H9 (cell line): ENCODE measurements around the gene AXIN2. TPM values are rescaled to one million over a fixed set of nuclear protein-coding genes. Genes with fewer than 3 reads are reported as not detected.

Source experiments
- DNase-seq: peaks from one replicate; pipeline ENCODE4 v3.0.0-alpha.2; 2017
- H2AFZ ChIP-seq: one replicate; pipeline ENCODE4 v1.6.1; 2013; ENCODE audit warnings: mild to moderate bottlenecking, low read length, control low read depth, moderate library complexity
- H2AK5ac ChIP-seq: 2 replicates; pipeline ENCODE4 v1.6.1; 2013; ENCODE audit warnings: low read length, control low read depth, mixed read lengths; ENCODE audit not compliant: insufficient read length
- H2BK120ac ChIP-seq: one replicate; pipeline ENCODE4 v1.6.1; 2013; ENCODE audit warnings: low read depth, mild to moderate bottlenecking, low read length, control low read depth, inconsistent platforms; ENCODE audit not compliant: poor library complexity, severe bottlenecking
- H2BK12ac ChIP-seq: 2 replicates; pipeline ENCODE4 v1.6.1; 2013; ENCODE audit warnings: low read length, control low read depth, mixed read lengths, low read depth; ENCODE audit not compliant: insufficient read length
- H2BK15ac ChIP-seq: 2 replicates; pipeline ENCODE4 v1.6.1; 2013; ENCODE audit warnings: low read depth, low read length, control low read depth
- H2BK20ac ChIP-seq: one replicate; pipeline ENCODE4 v1.6.1; 2013; ENCODE audit warnings: low read depth, mild to moderate bottlenecking, low read length, control low read depth, inconsistent platforms; ENCODE audit not compliant: poor library complexity, severe bottlenecking
- H2BK5ac ChIP-seq: 2 replicates; pipeline ENCODE4 v1.6.1; 2013; ENCODE audit warnings: low read length, control low read depth, mixed read lengths; ENCODE audit not compliant: insufficient read length
- H3K14ac ChIP-seq: 2 replicates; pipeline ENCODE4 v1.6.1; 2013; ENCODE audit warnings: low read length, control low read depth; ENCODE audit not compliant: insufficient read depth
- H3K18ac ChIP-seq: 2 replicates; pipeline ENCODE4 v1.6.1; 2013; ENCODE audit warnings: low read depth, mild to moderate bottlenecking, mixed read lengths, low read length, control low read depth; ENCODE audit not compliant: insufficient read length
- H3K23ac ChIP-seq: 2 replicates; pipeline ENCODE4 v1.6.1; 2013; ENCODE audit warnings: low read length, control low read depth, mixed read lengths, low read depth; ENCODE audit not compliant: insufficient read length
- H3K23me2 ChIP-seq: 2 replicates; pipeline ENCODE4 v1.6.1; 2013; ENCODE audit warnings: low read depth, mild to moderate bottlenecking, mixed read lengths, low read length, control low read depth; ENCODE audit not compliant: insufficient read length, poor library complexity, severe bottlenecking
- H3K27ac ChIP-seq: 2 replicates; pipeline ENCODE4 v1.5.1; 2013; ENCODE audit warnings: low read length, control low read depth, mixed read lengths, low read depth; ENCODE audit not compliant: insufficient read length
- H3K27me3 ChIP-seq: 2 replicates; pipeline ENCODE4 v1.6.1; 2013; ENCODE audit warnings: low read length, control low read depth, inconsistent platforms; ENCODE audit not compliant: insufficient read depth
- H3K4ac ChIP-seq: 2 replicates; pipeline ENCODE4 v1.6.1; 2013; ENCODE audit warnings: low read depth, mild to moderate bottlenecking, control low read depth, inconsistent platforms, low read length, moderate library complexity
- H3K4me1 ChIP-seq: 2 replicates; pipeline ENCODE4 v1.6.1; 2013; ENCODE audit warnings: low read length, control low read depth, inconsistent platforms; ENCODE audit not compliant: insufficient read depth
- H3K4me2 ChIP-seq: 2 replicates; pipeline ENCODE4 v1.6.1; 2013; ENCODE audit warnings: low read length, control low read depth, mixed read lengths; ENCODE audit not compliant: insufficient read length, insufficient read depth
- H3K56ac ChIP-seq: 2 replicates; pipeline ENCODE4 v1.6.1; 2013; ENCODE audit warnings: low read depth, mild to moderate bottlenecking, mixed read lengths, low read length, control low read depth; ENCODE audit not compliant: insufficient read length
- H3K79me1 ChIP-seq: 2 replicates; pipeline ENCODE4 v1.6.1; 2013; ENCODE audit warnings: low read depth, mild to moderate bottlenecking, moderate library complexity, low read length, control low read depth, inconsistent platforms; ENCODE audit not compliant: insufficient read depth, poor library complexity, severe bottlenecking
- H3K79me2 ChIP-seq: 2 replicates; pipeline ENCODE4 v1.6.1; 2013; ENCODE audit warnings: low read length, control low read depth, inconsistent platforms; ENCODE audit not compliant: insufficient read depth
- H3K9ac ChIP-seq: 2 replicates; pipeline ENCODE4 v1.6.1; 2013; ENCODE audit warnings: low read length, control low read depth, mixed read lengths; ENCODE audit not compliant: insufficient read length; ENCODE audit errors: extremely low read depth
- H3K9me3 ChIP-seq: one replicate; pipeline ENCODE4 v1.6.1; 2013; ENCODE audit warnings: low read depth, low read length, inconsistent platforms; ENCODE audit not compliant: control insufficient read depth
- H3T11ph ChIP-seq: one replicate; pipeline ENCODE4 v1.6.1; 2013; ENCODE audit warnings: mild to moderate bottlenecking, low read length, control low read depth, inconsistent platforms
- H4K20me1 ChIP-seq: one replicate; pipeline ENCODE4 v1.6.1; 2013; ENCODE audit not compliant: control insufficient read depth, insufficient read length, insufficient read depth
- H4K5ac ChIP-seq: 2 replicates; pipeline ENCODE4 v1.6.1; 2013; ENCODE audit warnings: low read depth, mild to moderate bottlenecking, mixed read lengths, low read length, control low read depth; ENCODE audit not compliant: insufficient read length
- H4K8ac ChIP-seq: replicated peaks from 2 replicates; pipeline ENCODE4 v1.6.1; 2013; ENCODE audit warnings: low read length, control low read depth, mixed read lengths, low read depth; ENCODE audit not compliant: insufficient read length
- H4K91ac ChIP-seq: 2 replicates; pipeline ENCODE4 v1.6.1; 2013; ENCODE audit warnings: low read depth, mild to moderate bottlenecking, moderate library complexity, mixed read lengths, low read length, control low read depth; ENCODE audit not compliant: insufficient read length
- H3K27ac Mint-ChIP-seq, 3 experiments: 2 replicates in 2 of 3; 3 replicates in 1 of 3; pipeline ENCODE4 v1.8.0; 2020 to 2021; ENCODE audit warnings: mixed read lengths in 3 of 3, mild to moderate bottlenecking in 1 of 3, moderate library complexity in 1 of 3
- H3K27me3 Mint-ChIP-seq: 2 replicates; pipeline ENCODE4 v1.8.0; 2021; ENCODE audit warnings: low read depth, mild to moderate bottlenecking, moderate library complexity, mixed read lengths
- H3K36me3 Mint-ChIP-seq, 3 experiments: 2 replicates in 2 of 3; 3 replicates in 1 of 3; pipeline ENCODE4 v1.8.0; 2020 to 2021; ENCODE audit warnings: low read depth in 3 of 3, mixed read lengths in 3 of 3; ENCODE audit not compliant: insufficient read depth in 1 of 3
- H3K4me1 Mint-ChIP-seq, 2 experiments: 2 replicates each; pipeline ENCODE4 v1.8.0; 2020; ENCODE audit warnings: mixed read lengths in 2 of 2
- H3K4me3 Mint-ChIP-seq, 2 experiments: 2 replicates in 1 of 2; 3 replicates in 1 of 2; pipeline ENCODE4 v1.8.0; 2020 to 2021; ENCODE audit warnings: mild to moderate bottlenecking in 2 of 2, mixed read lengths in 2 of 2, moderate library complexity in 1 of 2
- H3K9me3 Mint-ChIP-seq, 2 experiments: 2 replicates in 1 of 2; 3 replicates in 1 of 2; pipeline ENCODE4 v1.8.0; 2020; ENCODE audit warnings: mild to moderate bottlenecking in 2 of 2, mixed read lengths in 2 of 2, moderate library complexity in 1 of 2
- CTCF ChIP-seq: fragments of 200-600 bp; sonication (generic); conservative IDR thresholded peaks from 3 replicates; pipeline ENCODE4 v1.8.0; 2021; ENCODE audit warnings: antibody characterized with exemption, mild to moderate bottlenecking
- WGBS: extraction: QIAGEN DNeasy Blood & Tissue Kit; methylation state at CpG from one replicate; pipeline ENCODE4 v1.1.7; 2013; ENCODE audit warnings: missing lambda C conversion rate, low lambda C conversion rate, mixed read lengths; ENCODE audit not compliant: insufficient read length; ENCODE audit errors: extremely low coverage; 5-methylcytosine and 5-hydroxymethylcytosine counted together
- total RNA-seq: library from RNA; stranded (reverse); gene quantifications from 2 replicates; pipeline ENCODE4 v1.2.1, GENCODE V29; 2021

Gene AXIN2
- total RNA-seq, 1 experiment from 2014 or later = 35.0 TPM

DNA sequence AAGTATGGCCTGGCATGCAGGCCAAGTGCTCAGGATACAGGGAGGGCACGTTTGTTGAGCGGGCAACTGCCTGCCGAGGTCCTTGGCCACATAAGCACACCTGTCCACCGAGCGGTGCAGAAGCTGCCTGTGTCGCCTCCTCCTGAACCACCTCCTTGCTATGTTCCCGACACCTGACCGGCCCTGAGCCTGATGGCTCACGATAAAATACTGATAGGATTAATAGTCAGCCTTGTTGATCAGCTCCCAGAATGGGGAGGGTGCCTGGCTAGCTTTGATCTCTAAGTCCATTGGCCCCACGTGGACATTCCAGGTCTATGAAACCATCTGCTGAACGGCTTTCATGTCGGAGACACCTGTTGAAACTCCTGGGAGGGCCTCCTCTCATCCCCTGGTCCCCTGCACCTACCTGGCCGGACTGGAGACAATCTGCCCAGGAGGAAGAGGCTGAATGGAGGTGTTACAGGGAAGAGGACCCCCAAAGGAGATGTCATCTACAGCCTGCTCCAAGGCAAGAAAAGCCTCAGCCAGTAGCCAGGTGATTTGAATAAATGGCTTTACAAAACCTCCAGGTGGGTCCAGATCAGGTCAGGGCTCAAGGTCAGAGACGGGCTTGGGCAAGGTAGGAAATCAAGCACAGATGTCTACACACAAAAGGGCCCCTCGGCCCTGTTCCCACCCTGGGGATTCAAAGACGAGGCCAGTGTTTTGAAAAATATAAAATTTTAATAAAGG, 33.4 kb downstream of the AXIN2 start:
- H3K79me1 ChIP-seq = no peaks in the 10 kb centered on the region
- H3K4me1 Mint-ChIP-seq = peaks cover 33 to 44% of the 10 kb centered on the region in 2 experiments

More for the DNA sequence above, 33.4 kb downstream of the AXIN2 start:
- Histone ChIP-seq H3K23ac (no peak overlapping the region), H3K4me2 (no peak overlapping the region), H3K9me3 (no peaks in the 10 kb centered on the region), H3K4ac (no peak overlapping the region), H3K14ac (no peak overlapping the region; the same call in 1 of the 2 replicates), H4K8ac (no peak overlapping the region), H3K27ac (no peak overlapping the region), H2BK120ac (no peak overlapping the region), H2BK15ac (no peak overlapping the region; the same call in 1 of the 2 replicates), H3K9ac (no peak overlapping the region), H2BK5ac (no peak overlapping the region), H3T11ph (no peak overlapping the region), H3K56ac (no peak overlapping the region), H3K79me2 (no peaks in the 10 kb centered on the region), H3K23me2 (no peaks in the 10 kb centered on the region), H3K4me1 (peaks cover 3% of the 10 kb centered on the region; the same call in 1 of the 2 replicates), H3K18ac (no peak overlapping the region), H4K20me1 (no peaks in the 10 kb centered on the region), H4K5ac (no peak overlapping the region), H4K91ac (no peak overlapping the region), H2BK20ac (no peak overlapping the region), H3K27me3 (no peaks in the 10 kb centered on the region), H2AK5ac (no peak overlapping the region), H2BK12ac (no peak overlapping the region), H2AFZ (no peak overlapping the region)
- Mint-ChIP-seq H3K27ac (0 out of 7 replicates have a peak overlapping the region, but pooled peaks of 1 of the 3 experiments have one; percentile 10), H3K27me3 (no peaks in the 10 kb centered on the region; the same call in 1 of the 2 replicates), H3K9me3 (no peaks in the 10 kb centered on the region), H3K36me3 (peaks cover 28 to 51% (median 29%) of the 10 kb centered on the region in 3 experiments), H3K4me3 (no peak overlapping the region)
- no peak for TF ChIP-seq CTCF
- WGBS = no CpG with 5 or more reads among the region's 16 CpGs
- DNase-seq = peak; percentile 25
